Caco-2 (cell line): ENCODE data around the gene TSPAN12. TPM values are rescaled to one million over a fixed set of nuclear protein-coding genes. Genes with fewer than 3 reads are reported as not detected.
A peak's percentile ranks its signal among the peaks of the same experiment; 100 is the strongest.

Experiments used
- BruUV-seq: library from RNA; stranded (reverse); fragments of 400-500 nt; replicated peaks from 2 replicates; lab custom pipeline; 2021; lab: Mats Ljungman, UMichigan
- CTCF ChIA-PET: fragments of 300-600 bp; sonication (Branson Sonifier 250); formaldehyde crosslinking; loops from one replicate; lab custom pipeline; 2022; ENCODE audit warnings: antibody characterized with exemption; lab: Charles Lee
- POLR2A ChIA-PET: fragments of 300-600 bp; sonication (Branson Sonifier 250); formaldehyde crosslinking; loops from one replicate; lab custom pipeline; 2022; ENCODE audit warnings: antibody characterized with exemption; lab: Charles Lee
- DNase-seq, 2 experiments: peaks; one replicate each; pipeline versions ENCODE4 v3.0.0 to v3.0.0-alpha.2; 2020 to 2022
- H3K27me3 ChIP-seq: replicated peaks from 2 replicates; pipeline ENCODE4 v1.6.0; 2011; ENCODE audit warnings: low read length; ENCODE audit not compliant: control insufficient read depth, insufficient read depth
- H3K36me3 ChIP-seq: 2 replicates; pipeline ENCODE4 v1.5.1; 2011; ENCODE audit warnings: low read length; ENCODE audit not compliant: control insufficient read depth, insufficient read depth
- H3K4me1 ChIP-seq: fragments of 250-450 bp; sonication (Bioruptor Pico); 2 replicates; pipeline ENCODE4 v1.5.1; 2020; ENCODE audit warnings: mild to moderate bottlenecking
- H3K4me3 ChIP-seq: 2 replicates; pipeline ENCODE4 v1.5.1; 2011; ENCODE audit warnings: low read depth, mild to moderate bottlenecking, control low read depth, low read length
- H3K9me3 ChIP-seq: fragments of 250-450 bp; sonication (Bioruptor Pico); 2 replicates; pipeline ENCODE4 v1.5.1; 2020; ENCODE audit warnings: mild to moderate bottlenecking, moderate library complexity
- H3K27ac Mint-ChIP-seq: one replicate; pipeline ENCODE4 v1.8.0; 2022; ENCODE audit warnings: mixed read lengths; ENCODE audit not compliant: unreplicated experiment
- H3K27me3 Mint-ChIP-seq: one replicate; pipeline ENCODE4 v1.8.0; 2022; ENCODE audit warnings: mixed read lengths; ENCODE audit not compliant: insufficient read depth, unreplicated experiment
- H3K36me3 Mint-ChIP-seq: one replicate; pipeline ENCODE4 v1.8.0; 2022; ENCODE audit warnings: mild to moderate bottlenecking, mixed read lengths; ENCODE audit not compliant: insufficient read depth, unreplicated experiment
- H3K4me1 Mint-ChIP-seq: one replicate; pipeline ENCODE4 v1.8.0; 2022; ENCODE audit warnings: low read depth, mixed read lengths; ENCODE audit not compliant: unreplicated experiment
- H3K4me3 Mint-ChIP-seq: one replicate; pipeline ENCODE4 v1.8.0; 2022; ENCODE audit warnings: mild to moderate bottlenecking, moderate library complexity, mixed read lengths; ENCODE audit not compliant: unreplicated experiment
- H3K9me3 Mint-ChIP-seq: one replicate; pipeline ENCODE4 v1.8.0; 2022; ENCODE audit warnings: mixed read lengths; ENCODE audit not compliant: unreplicated experiment
- CTCF ChIP-seq, 2 experiments: fragments of 200-600 bp in 1 of 2; IDR thresholded peaks; 1 replicate in 1 of 2; 2 replicates in 1 of 2; pipeline versions ENCODE4 v1.5.1 to v1.8.0; 2011 to 2022; ENCODE audit warnings: antibody characterized with exemption in 1 of 2, control low read depth in 1 of 2, inconsistent platforms in 1 of 2, low read depth in 1 of 2, low read length in 1 of 2, mild to moderate bottlenecking in 1 of 2, moderate library complexity in 1 of 2; ENCODE audit not compliant: insufficient read depth in 1 of 2, severe bottlenecking in 1 of 2, unreplicated experiment in 1 of 2
- intact Hi-C: fragments of 100-400 bp; cut with micrococcal nuclease; formaldehyde crosslinking; loops from one replicate; pipeline ENCODE4 v1.10.0; 2022; ENCODE audit not compliant: unreplicated experiment
- total RNA-seq: library from RNA; stranded (reverse); gene quantifications from 2 replicates; pipeline ENCODE4 v1.2.3, GENCODE V29; 2022

TSPAN12 gene
- total RNA-seq, 1 experiment from 2014 or later: 4.1 TPM

GRCh38 chr7:120843109-120843508 lies 14.8 kb downstream of the TSPAN12 start:
- Mint-ChIP-seq H3K27ac (peak overlapping the region; percentile 11), H3K27me3 (no peaks in the 10 kb centered on the region), H3K36me3 (no peaks in the 10 kb centered on the region), H3K4me3 (no peak overlapping the region), H3K9me3 (no peaks in the 10 kb centered on the region), H3K4me1 (peaks cover 8% of the 10 kb centered on the region)
- ChIA-PET CTCF (no interaction called here), POLR2A (no interaction called here)
- DNase-seq: no peak
- H3K4me1 ChIP-seq: no peaks in the 10 kb centered on the region
- H3K9me3 ChIP-seq: no peaks in the 10 kb centered on the region
- no peaks in the 10 kb centered on the region for H3K27me3 ChIP-seq
- intact Hi-C loops: loop anchor here (2.0 kb wide), 1 partner anchor 14 kb away; no protein-coding TSS in a partner anchor
- no TSS peak for BruUV-seq
- TF ChIP-seq CTCF (IDR thresholded peaks at IDR 0.05; ENCODE audit: insufficient read depth in 1 of 2, low read depth in 1 of 2, low read length in 1 of 2, severe bottlenecking in 1 of 2, unreplicated experiment in 1 of 2): no peak
- no peak overlapping the region for H3K4me3 ChIP-seq
- no peaks in the 10 kb centered on the region for H3K36me3 ChIP-seq

GRCh38 chr7:120842121-120842621 lies 15.8 kb downstream of the TSPAN12 start:
- H3K9me3 ChIP-seq: no peaks in the 10 kb centered on the region
- no peaks in the 10 kb centered on the region for H3K27me3 ChIP-seq
- no TSS peak for BruUV-seq
- Mint-ChIP-seq H3K27me3 (no peaks in the 10 kb centered on the region), H3K9me3 (no peaks in the 10 kb centered on the region), H3K4me3 (no peak overlapping the region), H3K36me3 (no peaks in the 10 kb centered on the region), H3K4me1 (peaks cover 8% of the 10 kb centered on the region), H3K27ac (no peak overlapping the region)
- no peak for DNase-seq
- no peaks in the 10 kb centered on the region for H3K36me3 ChIP-seq
- intact Hi-C loops: loop anchor here (2.0 kb wide), 1 partner anchor 15 kb away; no protein-coding TSS in a partner anchor
- H3K4me3 ChIP-seq: no peak overlapping the region
- no peak for TF ChIP-seq CTCF (IDR thresholded peaks at IDR 0.05; ENCODE audit: insufficient read depth in 1 of 2, low read depth in 1 of 2, low read length in 1 of 2, severe bottlenecking in 1 of 2, unreplicated experiment in 1 of 2)
- ChIA-PET POLR2A (no interaction called here), CTCF (no interaction called here)
- no peaks in the 10 kb centered on the region for H3K4me1 ChIP-seq

GRCh38 chr7:120841608-120842007 lies 16.3 kb downstream of the TSPAN12 start:
- ChIA-PET POLR2A (no interaction called here), CTCF (no interaction called here)
- no peak for TF ChIP-seq CTCF (IDR thresholded peaks at IDR 0.05; ENCODE audit: insufficient read depth in 1 of 2, low read depth in 1 of 2, low read length in 1 of 2, severe bottlenecking in 1 of 2, unreplicated experiment in 1 of 2)
- Mint-ChIP-seq H3K4me1 (peaks cover 8% of the 10 kb centered on the region), H3K4me3 (no peak overlapping the region), H3K36me3 (no peaks in the 10 kb centered on the region), H3K9me3 (no peaks in the 10 kb centered on the region), H3K27ac (no peak overlapping the region), H3K27me3 (no peaks in the 10 kb centered on the region)
- no peaks in the 10 kb centered on the region for H3K4me1 ChIP-seq
- no TSS peak for BruUV-seq
- DNase-seq: no peak
- H3K27me3 ChIP-seq: no peaks in the 10 kb centered on the region
- intact Hi-C loops: loop anchor here (2.0 kb wide), 1 partner anchor 15 kb away; no protein-coding TSS in a partner anchor
- H3K36me3 ChIP-seq: no peaks in the 10 kb centered on the region
- H3K9me3 ChIP-seq: no peaks in the 10 kb centered on the region
- H3K4me3 ChIP-seq: no peak overlapping the region
